HepG2 (cell line): Measurements from ENCODE around the gene IQCC. TPM values are rescaled to one million over a fixed set of nuclear protein-coding genes. Genes with fewer than 3 reads are reported as not detected.

ENCODE experiments used
- EEA1 ChIP-seq: sonication (generic); formaldehyde crosslinking; IDR thresholded peaks from 2 replicates; pipeline ENCODE4 v1.5.1; 2020; ENCODE audit warnings: mild to moderate bottlenecking, missing genetic modification reagents, borderline replicate concordance
- GMEB1 ChIP-seq: sonication (generic); formaldehyde crosslinking; IDR thresholded peaks from 2 replicates; pipeline ENCODE4 v1.5.1; 2020; ENCODE audit warnings: missing genetic modification reagents, mild to moderate bottlenecking, borderline replicate concordance
- MYC ChIP-seq: sonication (generic); formaldehyde crosslinking; IDR thresholded peaks from 2 replicates; pipeline ENCODE4 v1.9.0; 2021; ENCODE audit warnings: missing genetic modification reagents, borderline replicate concordance
- NR3C1 ChIP-seq: sonication (generic); formaldehyde crosslinking; IDR thresholded peaks from 2 replicates; pipeline ENCODE4 v1.4.0; 2020; ENCODE audit warnings: missing genetic modification reagents
- PLSCR1 ChIP-seq: sonication (generic); formaldehyde crosslinking; IDR thresholded peaks from 2 replicates; pipeline ENCODE4 v1.5.0; 2020; ENCODE audit warnings: missing genetic modification reagents, mild to moderate bottlenecking, borderline replicate concordance
- RXRB ChIP-seq: IDR thresholded peaks from 2 replicates; pipeline ENCODE4 v1.6.1; 2016; ENCODE audit warnings: borderline replicate concordance, missing genetic modification reagents, missing compliant biosample characterization
- THRA ChIP-seq: sonication (generic); formaldehyde crosslinking; IDR thresholded peaks from 2 replicates; pipeline ENCODE4 v1.4.0; 2020; ENCODE audit warnings: missing genetic modification reagents, borderline replicate concordance
- TRAFD1 ChIP-seq: sonication (generic); formaldehyde crosslinking; IDR thresholded peaks from 2 replicates; pipeline ENCODE4 v1.5.1; 2020; ENCODE audit warnings: missing genetic modification reagents, mild to moderate bottlenecking, borderline replicate concordance
- YY1 ChIP-seq: IDR thresholded peaks from 2 replicates; pipeline ENCODE4 v1.6.1; 2011; ENCODE audit warnings: low read length, low read depth, moderate library complexity, mild to moderate bottlenecking; ENCODE audit not compliant: insufficient read depth, insufficient replicate concordance
- ZNF280D ChIP-seq: sonication (generic); formaldehyde crosslinking; IDR thresholded peaks from 2 replicates; pipeline ENCODE4 v1.5.1; 2020; ENCODE audit warnings: mild to moderate bottlenecking, missing genetic modification reagents
- ZNF350 ChIP-seq: sonication (generic); formaldehyde crosslinking; IDR thresholded peaks from 2 replicates; pipeline ENCODE4 v1.4.0; 2020; ENCODE audit warnings: mild to moderate bottlenecking, low read depth, missing genetic modification reagents, borderline replicate concordance
- ZNF770 ChIP-seq: sonication (generic); formaldehyde crosslinking; IDR thresholded peaks from 2 replicates; pipeline ENCODE4 v1.5.0; 2020; ENCODE audit warnings: mild to moderate bottlenecking, missing genetic modification reagents
- polyA plus RNA-seq, 8 experiments: library from polyadenylated mRNA; depleted of rRNA in 3 of 8; stranded (reverse) in 7 of 8; unstranded in 1 of 8; fragments of >200 nt; fragmentation: Illumina TruSeq in 4 of 8; extraction: Trizol in 4 of 8; gene quantifications; 2 replicates each; pipeline versions ENCODE4 v1.2.1 to v1.2.3, GENCODE V29; 2011 to 2016; ENCODE audit warnings: low read depth in 4 of 8, missing spikeins in 1 of 8, mixed read lengths in 1 of 8; ENCODE audit not compliant: insufficient read depth in 1 of 8
- total RNA-seq, 5 experiments: library from RNA; depleted of rRNA; stranded (reverse); fragments of >200 nt; fragmentation: Illumina TruSeq; extraction: Trizol; gene quantifications; 2 replicates each; pipeline ENCODE4 v1.2.3, GENCODE V29; 2016; ENCODE audit warnings: low read depth in 1 of 5

The IQCC gene
- total and polyA plus RNA-seq, 2 of the 13 experiments (the other 11 are each of a cell fraction or from before 2014, with no cell fraction given) = 1.7 to 3.0 TPM

GRCh38 chr1:32247983-32248889 lies 42.8 kb downstream of the IQCC start (continued):
- TF ChIP-seq GMEB1 (peak; percentile 31; the same call in 1 of the 2 replicates), NR3C1 (CRISPR knock-in tag) (no peak), ZNF770 (CRISPR knock-in tag) (peak; percentile 54; the same call in 1 of the 2 replicates), ZNF350 (peak; percentile 55; the same call in 1 of the 2 replicates), YY1 (peak; percentile 49), PLSCR1 (CRISPR knock-in tag) (no peak), EEA1 (CRISPR knock-in tag) (no peak), MYC (CRISPR knock-in tag) (peak; percentile 79; the same call in 1 of the 2 replicates), RXRB (peak; percentile 42; the same call in 1 of the 2 replicates), ZNF280D (CRISPR knock-in tag) (peak; percentile 90), THRA (CRISPR knock-in tag) (peak; percentile 70; the same call in 1 of the 2 replicates), TRAFD1 (no peak)
